ENCODE results near the gene TMEM170A. TPM values are rescaled to one million over a fixed set of nuclear protein-coding genes. Genes with fewer than 3 reads are reported as not detected.

Gene TMEM170A
- total RNA-seq, 8 experiments from 2014 or later: 7.9 to 24.2 (median 17.1) TPM

DNA sequence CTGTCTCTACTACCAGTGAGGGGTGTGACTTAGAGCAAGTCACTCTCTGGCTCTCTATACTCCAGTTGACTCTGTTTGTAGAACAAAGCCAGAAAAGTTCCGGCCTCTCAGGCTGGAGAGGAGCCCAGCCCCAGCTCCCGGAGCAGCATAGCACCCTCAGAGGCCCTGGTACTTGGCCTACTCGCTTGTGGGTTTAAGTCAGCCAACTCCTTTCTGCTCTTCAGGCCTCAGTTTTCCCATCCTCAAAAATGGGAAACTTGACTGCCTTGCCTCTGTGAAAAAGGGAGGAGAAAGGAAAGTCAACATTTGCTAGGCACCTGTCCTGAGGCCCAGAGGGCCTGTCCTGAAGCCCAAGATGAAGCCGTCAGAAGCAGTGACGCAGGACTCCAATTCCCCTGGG is 29.7 kb upstream of the TMEM170A start:
- Histone ChIP-seq H3K4me3 (peak overlapping the region in 4 of 5 donors; percentile 20 to 39 (median 36)), H3K4me1 (replicated peaks in 1 of 2) (peaks cover 0 to 5% of the 10 kb centered on the region in 2 donors), H3K27ac (no peak overlapping the region)
- ATAC-seq (replicated peaks in 6 of 8): no peak
- in situ Hi-C loops (cut with MboI; ENCODE audit: low pct_unique_long_range_greater_than_20kb in 2 of 9, low sequenced_read_pairs in 9 of 9, unreplicated experiment in 9 of 9): loop anchor here in 1 of 9 experiments (25.0 kb wide), 1 partner anchor 268 kb away; no protein-coding TSS in a partner anchor
- 83 to 100% (median 87%) methylated on average over 2 to 5 of the region's 5 CpGs; no CpG with 5 or more reads in 6 of the 10 experiments for WGBS, 10 experiments

DNA sequence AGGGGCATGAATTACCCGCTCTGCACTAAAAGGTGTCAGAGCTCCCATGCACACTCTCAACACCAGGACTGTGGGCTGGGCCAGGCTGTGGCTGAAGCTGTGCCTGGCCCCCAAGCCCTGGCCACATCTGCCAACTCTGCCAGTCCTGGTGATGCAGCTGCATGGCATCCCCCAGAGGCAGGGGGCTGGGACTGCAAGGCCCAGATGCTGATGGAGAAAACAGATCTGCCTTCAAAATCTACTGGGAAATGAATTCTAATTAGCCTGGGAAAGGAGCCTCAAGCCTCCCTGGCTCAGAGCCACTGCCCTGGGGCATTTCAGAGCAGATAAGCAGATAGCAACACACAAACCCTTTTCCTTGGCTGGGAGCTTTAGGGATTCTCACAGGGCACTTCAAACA is 27.4 kb upstream of the TMEM170A start:
- WGBS, 10 experiments: 17% methylated on average over 1 of the region's 1 CpG; no CpG with 5 or more reads in 9 of the 10 experiments
- Histone ChIP-seq H3K4me3 (no peak overlapping the region), H3K27ac (no peak overlapping the region), H3K4me1 (replicated peaks in 1 of 2) (no peaks in the 10 kb centered on the region)
- peak in 6 of 8 experiments; percentile 36 to 56 (median 48) for ATAC-seq (replicated peaks in 6 of 8)
- in situ Hi-C loops (cut with MboI; ENCODE audit: low pct_unique_long_range_greater_than_20kb in 2 of 9, low sequenced_read_pairs in 9 of 9, unreplicated experiment in 9 of 9): loop anchor here in 1 of 9 experiments (25.0 kb wide), 1 partner anchor 270 kb away; no protein-coding TSS in a partner anchor

DNA sequence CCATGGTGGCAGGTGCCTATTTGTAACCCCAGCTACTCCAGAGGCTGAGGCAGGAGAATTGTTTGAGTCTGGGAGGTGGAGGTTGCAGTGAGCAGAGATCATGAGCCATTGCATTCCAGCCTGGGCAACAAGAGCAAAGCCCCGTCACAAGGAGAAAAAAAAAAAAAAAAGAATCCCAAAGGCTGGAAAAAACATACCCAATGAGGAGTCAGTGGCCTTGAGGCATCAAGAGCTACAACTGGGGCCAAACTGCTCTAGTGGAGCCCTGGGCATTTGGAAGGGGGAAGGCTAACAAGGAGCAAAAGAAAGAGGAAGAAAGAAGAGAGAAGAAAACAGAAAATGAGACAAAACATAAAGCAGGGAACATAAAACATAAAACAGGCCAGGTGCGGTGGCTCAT is 23.8 kb upstream of the TMEM170A start:
- WGBS, 10 experiments: 47 to 100% (median 91%) methylated on average over 1 to 2 of the region's 2 CpGs
- no peak overlapping the region for H3K27ac ChIP-seq

DNA sequence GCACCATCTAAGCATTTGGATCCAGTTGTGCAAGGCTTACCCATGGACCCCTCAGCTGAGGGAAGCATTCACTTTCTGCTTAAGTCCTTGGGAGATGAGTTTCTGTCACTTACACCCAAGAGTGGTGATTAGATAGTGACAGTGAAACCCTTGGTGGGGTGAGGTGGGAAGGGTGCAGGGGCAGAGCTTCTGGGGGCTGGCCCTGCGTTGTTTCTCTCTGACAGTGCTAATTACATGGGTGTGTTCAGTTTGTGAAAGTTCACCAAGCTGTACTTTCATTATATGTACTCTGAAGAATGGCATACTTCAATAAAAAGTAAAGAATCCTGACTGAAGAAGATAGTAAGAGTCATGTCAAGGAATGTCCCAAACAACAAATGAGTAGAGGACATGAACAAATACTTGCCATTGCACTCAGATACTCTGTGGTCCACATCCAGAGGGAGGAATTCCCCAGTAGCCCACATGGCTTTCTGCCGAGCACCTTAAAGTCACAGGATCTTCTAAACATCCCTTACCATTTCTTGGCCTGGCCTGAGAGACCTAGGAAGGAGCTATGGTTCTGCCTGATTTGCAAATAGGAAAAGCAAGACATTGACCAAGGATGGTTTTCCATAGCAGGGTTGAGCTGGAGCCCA is 22.3 kb upstream of the TMEM170A start:
- H3K4me3 ChIP-seq: no peak overlapping the region
- 0 to 100% (median 83%) methylated on average over 1 of the region's 2 CpGs; no CpG with 5 or more reads in 5 of the 10 experiments for WGBS, 10 experiments
- H3K27ac ChIP-seq: no peak overlapping the region
- ATAC-seq (replicated peaks in 6 of 8): peak in 2 of 8 experiments; percentile 36 to 71
- no peaks in the 10 kb centered on the region for H3K4me1 ChIP-seq (replicated peaks in 1 of 2)
- in situ Hi-C loops (cut with MboI; ENCODE audit: low pct_unique_long_range_greater_than_20kb in 2 of 9, low sequenced_read_pairs in 9 of 9, unreplicated experiment in 9 of 9): loop anchor here in 1 of 9 experiments (25.0 kb wide), 1 partner anchor 276 kb away; no protein-coding TSS in a partner anchor

More for the DNA sequence above, 23.8 kb upstream of the TMEM170A start:
- ATAC-seq (replicated peaks in 6 of 8): no peak
- in situ Hi-C loops (cut with MboI; ENCODE audit: low pct_unique_long_range_greater_than_20kb in 2 of 9, low sequenced_read_pairs in 9 of 9, unreplicated experiment in 9 of 9): loop anchor here in 1 of 9 experiments (25.0 kb wide), 1 partner anchor 274 kb away; no protein-coding TSS in a partner anchor
- Histone ChIP-seq H3K4me3 (no peak overlapping the region), H3K4me1 (replicated peaks in 1 of 2) (no peaks in the 10 kb centered on the region)

DNA sequence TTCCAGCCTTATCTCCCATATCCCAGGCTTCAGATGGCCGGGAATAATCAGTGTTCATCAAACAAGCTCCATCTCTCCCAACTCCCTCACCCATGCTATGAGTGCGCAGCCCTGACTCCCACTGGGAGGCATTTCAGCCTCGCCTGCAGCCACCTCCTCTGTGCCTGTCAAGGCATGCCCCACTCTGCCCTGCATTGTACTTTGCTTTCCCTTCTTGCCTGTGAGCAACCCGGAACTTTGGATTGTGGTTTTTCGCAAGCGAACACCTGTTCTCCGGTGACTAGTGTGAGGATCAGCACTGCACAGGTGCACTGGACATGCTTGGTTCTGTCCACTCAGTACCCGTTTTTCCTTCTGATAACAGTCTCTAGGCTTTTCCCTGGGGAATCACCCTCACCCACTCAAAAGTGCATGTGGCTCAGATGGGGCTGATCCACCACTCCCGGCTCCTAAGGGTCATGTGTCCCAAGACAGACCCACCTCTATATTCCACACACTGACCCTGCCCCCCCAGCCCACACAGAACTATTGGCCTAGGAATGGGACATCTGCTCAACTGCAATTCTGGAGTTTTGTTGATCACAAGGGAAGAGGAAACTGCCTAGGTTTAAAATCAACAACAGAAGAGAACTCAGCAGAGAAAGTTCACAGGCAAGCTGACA is 21.7 kb upstream of the TMEM170A start:
- Histone ChIP-seq H3K4me3 (no peak overlapping the region), H3K27ac (no peak overlapping the region), H3K4me1 (replicated peaks in 1 of 2) (no peaks in the 10 kb centered on the region)
- in situ Hi-C loops (cut with MboI; ENCODE audit: low pct_unique_long_range_greater_than_20kb in 2 of 9, low sequenced_read_pairs in 9 of 9, unreplicated experiment in 9 of 9): loop anchor here in 1 of 9 experiments (25.0 kb wide), 1 partner anchor 276 kb away; no protein-coding TSS in a partner anchor
- ATAC-seq (replicated peaks in 6 of 8): peak in 1 of 8 experiments; percentile 19
- 67 to 100% (median 83%) methylated on average over 1 to 7 of the region's 9 CpGs; no CpG with 5 or more reads in 5 of the 10 experiments for WGBS, 10 experiments

DNA sequence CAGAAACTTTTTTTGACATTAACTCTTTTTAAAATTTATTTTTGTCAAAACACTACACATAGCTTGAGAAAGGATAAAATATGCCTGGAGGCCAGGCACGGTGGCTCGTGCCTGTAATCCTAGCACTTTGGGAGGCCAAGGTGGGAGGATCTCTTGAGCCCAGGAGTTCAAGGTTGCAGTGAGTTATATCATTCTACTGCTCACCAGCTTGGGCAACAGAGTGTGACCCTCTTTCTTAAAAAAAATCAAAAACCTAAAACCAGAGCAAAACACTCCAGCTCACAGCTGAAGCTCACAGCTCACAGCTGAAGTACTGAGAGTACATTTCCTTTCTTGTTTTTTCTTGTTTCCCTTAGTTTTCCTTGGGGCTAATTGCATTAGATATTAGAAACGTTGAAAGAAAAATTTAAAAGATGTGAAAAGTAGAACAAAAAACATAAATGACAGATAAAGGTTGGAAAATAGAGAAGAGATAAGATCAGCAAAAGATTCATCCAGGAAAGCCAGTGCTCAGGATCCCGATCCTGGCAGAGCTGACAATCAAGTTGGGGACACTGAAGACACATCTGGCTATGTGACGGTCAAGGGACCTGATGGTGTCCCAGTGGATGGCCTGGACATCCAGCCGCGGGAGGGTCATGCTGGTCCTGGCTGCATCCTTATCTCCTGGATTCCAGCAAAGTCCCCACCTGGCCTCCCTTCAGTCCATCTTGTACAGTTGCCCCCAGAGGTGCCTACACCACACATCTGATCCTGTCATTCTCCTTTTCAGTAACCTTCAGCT is 20.9 kb upstream of the TMEM170A start:
- in situ Hi-C loops (cut with MboI; ENCODE audit: low pct_unique_long_range_greater_than_20kb in 2 of 9, low sequenced_read_pairs in 9 of 9, unreplicated experiment in 9 of 9): loop anchor here in 1 of 9 experiments (25.0 kb wide), 1 partner anchor 277 kb away; no protein-coding TSS in a partner anchor
- Histone ChIP-seq H3K4me3 (no peak overlapping the region), H3K27ac (no peak overlapping the region), H3K4me1 (replicated peaks in 1 of 2) (no peaks in the 10 kb centered on the region)
- no peak for ATAC-seq (replicated peaks in 6 of 8)
- 29 to 98% (median 83%) methylated on average over 1 to 7 of the region's 7 CpGs; no CpG with 5 or more reads in 1 of the 10 experiments for WGBS, 10 experiments

DNA sequence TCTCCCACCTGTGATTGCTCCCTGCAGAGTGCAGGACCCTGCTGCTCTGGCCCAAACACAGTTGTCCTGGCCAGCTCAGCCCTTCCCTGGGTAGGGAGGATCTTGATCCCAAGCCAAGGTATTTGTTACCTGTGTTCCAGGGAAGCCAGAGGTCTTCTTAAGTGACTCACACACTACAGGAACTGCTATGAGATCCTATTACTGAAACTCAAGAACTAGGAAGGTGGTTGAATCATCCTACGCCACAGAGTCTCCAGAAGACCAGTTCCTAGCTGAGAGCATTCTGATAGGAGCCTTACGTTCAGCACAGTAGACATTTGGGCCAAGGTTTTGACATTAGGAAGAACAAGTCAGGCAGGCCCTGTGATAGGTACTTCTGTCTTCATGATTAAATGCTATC is 18.7 kb upstream of the TMEM170A start:
- no peak overlapping the region for H3K27ac ChIP-seq
- in situ Hi-C loops (cut with MboI; ENCODE audit: low pct_unique_long_range_greater_than_20kb in 2 of 9, low sequenced_read_pairs in 9 of 9, unreplicated experiment in 9 of 9): loop anchor here in 1 of 9 experiments (25.0 kb wide), 1 partner anchor 279 kb away; no protein-coding TSS in a partner anchor
- no peak for ATAC-seq (replicated peaks in 6 of 8)

DNA sequence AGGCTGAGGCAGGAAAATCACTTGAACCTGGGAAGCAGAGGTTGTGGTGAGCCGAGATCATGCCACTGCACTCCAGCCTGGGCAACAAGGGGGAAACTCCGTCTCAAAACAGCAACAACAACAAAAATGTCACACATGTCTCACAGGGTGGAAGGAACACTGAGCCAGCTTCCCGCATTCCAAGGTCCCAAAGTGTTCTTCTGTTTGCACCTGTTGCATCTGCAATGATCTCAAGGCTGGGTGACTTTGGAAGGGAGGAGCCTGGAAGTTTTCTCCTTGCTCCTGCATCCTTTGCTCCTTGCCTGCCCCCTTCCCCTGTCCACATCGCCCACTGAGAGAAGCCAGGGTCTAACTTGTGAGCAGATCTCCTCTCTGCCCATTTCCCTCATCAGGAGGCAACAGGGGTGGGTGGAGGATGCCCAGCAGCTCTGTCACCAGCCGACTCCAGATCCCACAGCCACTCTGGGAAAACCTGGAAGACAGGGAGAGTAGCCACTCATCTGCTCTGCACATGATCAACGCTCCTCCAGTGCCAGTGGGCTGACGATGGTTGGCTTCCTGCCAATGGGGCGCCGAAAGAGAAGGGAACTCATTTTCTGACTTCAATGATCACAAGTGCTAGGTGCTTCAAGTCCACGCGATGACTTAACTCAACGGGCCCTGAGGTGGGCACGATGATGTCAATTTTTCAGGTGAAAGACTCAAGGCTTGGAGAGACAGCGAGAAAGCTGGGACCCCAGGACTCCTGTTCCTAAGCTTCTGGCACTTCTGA is 18.1 kb upstream of the TMEM170A start:
- Histone ChIP-seq H3K4me3 (no peak overlapping the region), H3K4me1 (replicated peaks in 1 of 2) (no peaks in the 10 kb centered on the region), H3K27ac (no peak overlapping the region)
- in situ Hi-C loops (cut with MboI; ENCODE audit: low pct_unique_long_range_greater_than_20kb in 2 of 9, low sequenced_read_pairs in 9 of 9, unreplicated experiment in 9 of 9): loop anchor here in 1 of 9 experiments (25.0 kb wide), 1 partner anchor 280 kb away; no protein-coding TSS in a partner anchor
- ATAC-seq (replicated peaks in 6 of 8): no peak
- 40 to 93% (median 84%) methylated on average over 1 to 9 of the region's 14 CpGs; no CpG with 5 or more reads in 5 of the 10 experiments for WGBS, 10 experiments

More for the DNA sequence above, 18.7 kb upstream of the TMEM170A start:
- WGBS, 10 experiments: 86 to 100% (median 95%) methylated on average over 1 to 2 of the region's 2 CpGs; no CpG with 5 or more reads in 7 of the 10 experiments
- Histone ChIP-seq H3K4me3 (no peak overlapping the region), H3K4me1 (replicated peaks in 1 of 2) (no peaks in the 10 kb centered on the region)

DNA sequence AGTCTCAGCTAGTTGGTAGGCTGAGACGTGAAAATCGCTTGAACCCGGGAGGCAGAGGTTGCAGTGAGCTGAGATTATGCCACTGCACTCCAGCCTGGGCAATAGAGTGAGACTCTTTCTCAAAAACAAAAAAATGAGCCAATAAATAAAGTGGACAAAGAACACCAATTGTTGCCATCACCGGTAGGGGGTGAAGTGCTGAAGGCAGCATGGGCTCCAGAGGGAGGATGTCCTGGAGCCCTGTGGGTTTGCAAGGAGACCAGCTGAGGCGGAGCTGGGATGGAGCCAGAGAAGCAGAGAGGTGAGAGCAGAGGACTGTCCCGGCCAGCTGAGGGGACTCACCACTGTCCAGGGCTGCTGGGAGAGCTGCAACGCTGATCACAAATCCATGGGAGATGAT is 17.0 kb upstream of the TMEM170A start:
- in situ Hi-C loops (cut with MboI; ENCODE audit: low pct_unique_long_range_greater_than_20kb in 2 of 9, low sequenced_read_pairs in 9 of 9, unreplicated experiment in 9 of 9): loop anchor here in 1 of 9 experiments (25.0 kb wide), 1 partner anchor 281 kb away; no protein-coding TSS in a partner anchor

DNA sequence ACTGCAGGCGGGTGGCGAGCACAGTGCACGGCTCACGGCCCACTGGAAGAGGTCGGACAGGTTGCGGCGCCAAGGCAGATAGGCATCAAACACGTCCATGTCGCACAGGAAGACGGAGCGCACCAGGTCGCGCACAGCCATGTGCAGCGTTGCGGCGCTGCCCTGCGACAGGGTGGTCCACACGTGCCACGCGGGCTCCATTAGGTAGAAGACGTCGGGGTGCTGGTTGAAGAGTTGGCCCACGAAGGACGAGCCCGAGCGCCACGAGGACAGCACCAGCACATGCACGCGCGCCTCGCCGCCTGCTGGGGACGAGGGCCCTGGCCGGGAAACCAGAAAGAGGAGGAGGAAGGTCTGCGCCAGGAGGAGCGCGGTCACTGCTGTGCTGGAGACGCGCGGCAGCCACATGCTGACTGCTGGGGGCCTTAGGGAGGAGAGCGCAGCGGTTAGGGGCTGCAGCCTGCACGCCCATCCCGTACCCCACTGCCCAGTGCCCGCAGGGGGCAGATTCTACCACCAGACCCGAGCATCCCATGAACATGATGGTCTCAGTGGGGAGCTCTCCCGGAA is 15.0 kb upstream of the TMEM170A start:
- WGBS, 10 experiments: 60 to 100% (median 93%) methylated on average over 1 to 16 of the region's 47 CpGs; no CpG with 5 or more reads in 4 of the 10 experiments
- H3K27ac ChIP-seq: no peak overlapping the region
- H3K4me1 ChIP-seq (replicated peaks in 1 of 2): no peaks in the 10 kb centered on the region
- in situ Hi-C loops (cut with MboI; ENCODE audit: low pct_unique_long_range_greater_than_20kb in 2 of 9, low sequenced_read_pairs in 9 of 9, unreplicated experiment in 9 of 9): loop anchor here in 1 of 9 experiments (25.0 kb wide), 1 partner anchor 283 kb away; no protein-coding TSS in a partner anchor
- ATAC-seq (replicated peaks in 6 of 8): no peak
- no peak overlapping the region for H3K4me3 ChIP-seq

More for the DNA sequence above, 17.0 kb upstream of the TMEM170A start:
- no peak overlapping the region for H3K4me3 ChIP-seq
- WGBS, 10 experiments: 60 to 100% (median 85%) methylated on average over 1 to 6 of the region's 7 CpGs; no CpG with 5 or more reads in 2 of the 10 experiments
- H3K27ac ChIP-seq: no peak overlapping the region
- H3K4me1 ChIP-seq (replicated peaks in 1 of 2): no peaks in the 10 kb centered on the region
- no peak for ATAC-seq (replicated peaks in 6 of 8)

DNA sequence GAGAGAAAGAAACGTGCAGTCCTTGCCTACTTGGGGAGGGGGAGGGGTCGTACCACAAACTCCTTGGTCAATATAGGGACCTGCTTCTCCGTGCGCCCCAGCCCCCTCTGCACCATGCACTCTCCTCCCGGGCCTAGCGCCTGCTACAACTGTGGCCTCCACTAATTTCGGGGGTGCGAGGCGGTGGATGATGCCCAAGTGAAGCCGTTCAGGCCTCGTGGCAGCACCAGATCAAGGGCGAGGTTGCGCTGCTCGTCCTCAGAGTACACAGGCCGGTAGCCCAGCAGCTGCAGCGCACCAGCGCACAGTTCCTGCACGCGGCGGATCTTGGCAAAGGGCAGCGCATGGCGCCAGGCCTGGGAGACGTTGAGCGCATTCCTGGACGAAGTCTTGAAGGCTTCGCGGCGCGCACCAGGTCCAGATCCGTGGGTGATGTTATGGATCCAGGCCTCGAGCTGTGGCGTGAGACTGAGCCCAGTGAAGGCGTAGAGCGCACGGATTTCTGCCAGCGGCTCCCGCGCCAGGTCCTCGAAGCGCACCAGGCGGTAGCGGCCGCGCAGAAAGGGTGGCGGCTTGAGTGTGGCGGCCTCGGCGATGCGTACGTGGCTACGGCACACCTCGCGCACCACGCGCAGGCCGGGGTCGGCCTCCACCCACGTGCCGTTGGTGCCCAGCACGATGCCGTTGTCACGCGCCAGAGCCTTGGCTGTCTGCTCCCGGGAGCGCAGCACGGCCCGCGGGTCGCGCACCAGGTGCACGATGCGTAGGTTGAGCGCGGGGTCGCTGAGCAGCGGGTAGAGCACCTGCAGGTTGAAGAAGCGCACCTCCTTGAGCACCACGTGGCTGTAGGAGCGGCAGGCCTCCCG is 14.2 kb upstream of the TMEM170A start:
- Histone ChIP-seq H3K4me1 (replicated peaks in 1 of 2) (no peaks in the 10 kb centered on the region), H3K27ac (no peak overlapping the region), H3K4me3 (no peak overlapping the region)
- WGBS, 10 experiments: 93 to 100% (median 96%) methylated on average over 1 to 46 of the region's 80 CpGs; no CpG with 5 or more reads in 4 of the 10 experiments
- ATAC-seq (replicated peaks in 6 of 8): no peak
- in situ Hi-C loops (cut with MboI; ENCODE audit: low pct_unique_long_range_greater_than_20kb in 2 of 9, low sequenced_read_pairs in 9 of 9, unreplicated experiment in 9 of 9): loop anchor here in 1 of 9 experiments (25.0 kb wide), 1 partner anchor 284 kb away; no protein-coding TSS in a partner anchor
